Activated CD4-positive, alpha-beta T cell treated with anti-CD3 and anti-CD28 coated beads, Interleukin-2, amount 10 ng/mL, durations not matched to agents 24 days and 14 days (primary cell): ENCODE data around the gene HEBP1. TPM values are rescaled to one million over a fixed set of nuclear protein-coding genes. Genes with fewer than 3 reads are reported as not detected.

Experiments
- total RNA-seq: library from RNA; stranded (reverse); gene quantifications from 2 replicates; pipeline ENCODE4 v1.2.3, GENCODE V29; 2022

Gene HEBP1
- total RNA-seq, 1 donor from 2014 or later, result 13.8 TPM

Other genes starting within 250 kb of the HEBP1 start
- gene APOLD1, start 214.6 kb downstream of the HEBP1 start, total RNA-seq, result 4.1 and 5.2 TPM in 2 replicates
- 123 and 133 TPM in 2 replicates for gene DDX47, start 186.9 kb downstream of the HEBP1 start, total RNA-seq
- not detected in 2 replicates for gene GPRC5A, start 108.7 kb downstream of the HEBP1 start, total RNA-seq
- gene GPRC5D, start 48.1 kb downstream of the HEBP1 start, total RNA-seq, result not detected in 2 replicates
- gene FAM234B, start 44.1 kb upstream of the HEBP1 start, total RNA-seq, result 8.6 and 9.0 TPM in 2 replicates
- gene GSG1, start 103.4 kb upstream of the HEBP1 start, total RNA-seq, result not detected in 2 replicates
- gene EMP1, start 196.5 kb upstream of the HEBP1 start, total RNA-seq, result 22.2 and 26.4 TPM in 2 replicates